ENCODE results near the gene USP25.

USP25 gene

DNA sequence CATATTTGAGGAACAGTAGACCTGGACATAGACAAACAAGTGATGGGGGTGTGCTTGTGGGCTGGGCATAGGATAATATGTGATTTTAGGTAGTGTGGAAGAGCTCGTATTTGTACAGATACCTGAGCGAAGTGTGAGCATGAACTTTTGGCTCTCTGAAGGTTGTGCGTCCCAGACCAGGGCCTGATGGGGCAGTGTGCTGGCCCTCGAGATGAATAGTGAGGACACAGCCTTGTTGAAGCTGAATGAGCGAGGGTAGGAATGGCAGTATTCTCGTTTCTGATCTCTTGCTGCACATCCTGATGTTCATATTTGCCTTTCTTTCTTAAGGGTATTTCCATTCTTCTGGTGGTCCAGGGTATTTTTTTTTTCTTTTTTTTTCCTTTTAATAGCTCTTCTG lies 41.5 kb downstream of the USP25 start:
- no peak for TF ChIP-seq SIN3A (IDR thresholded peaks at IDR 0.05; ENCODE audit: borderline replicate concordance, insufficient read depth, low read length)
- no peak for TF ChIP-seq TAF1 (IDR thresholded peaks at IDR 0.05; ENCODE audit: borderline replicate concordance, insufficient read depth, low read length)
- TF ChIP-seq POLR2AphosphoS5 (IDR thresholded peaks at IDR 0.05; ENCODE audit: low read depth, low read length), result no peak
- TF ChIP-seq FOXP2 (optimal IDR thresholded peaks at IDR 0.05; ENCODE audit: borderline replicate concordance, extremely low read depth, extremely low read length, insufficient read depth), result no peak
- TF ChIP-seq, protein P1, sequence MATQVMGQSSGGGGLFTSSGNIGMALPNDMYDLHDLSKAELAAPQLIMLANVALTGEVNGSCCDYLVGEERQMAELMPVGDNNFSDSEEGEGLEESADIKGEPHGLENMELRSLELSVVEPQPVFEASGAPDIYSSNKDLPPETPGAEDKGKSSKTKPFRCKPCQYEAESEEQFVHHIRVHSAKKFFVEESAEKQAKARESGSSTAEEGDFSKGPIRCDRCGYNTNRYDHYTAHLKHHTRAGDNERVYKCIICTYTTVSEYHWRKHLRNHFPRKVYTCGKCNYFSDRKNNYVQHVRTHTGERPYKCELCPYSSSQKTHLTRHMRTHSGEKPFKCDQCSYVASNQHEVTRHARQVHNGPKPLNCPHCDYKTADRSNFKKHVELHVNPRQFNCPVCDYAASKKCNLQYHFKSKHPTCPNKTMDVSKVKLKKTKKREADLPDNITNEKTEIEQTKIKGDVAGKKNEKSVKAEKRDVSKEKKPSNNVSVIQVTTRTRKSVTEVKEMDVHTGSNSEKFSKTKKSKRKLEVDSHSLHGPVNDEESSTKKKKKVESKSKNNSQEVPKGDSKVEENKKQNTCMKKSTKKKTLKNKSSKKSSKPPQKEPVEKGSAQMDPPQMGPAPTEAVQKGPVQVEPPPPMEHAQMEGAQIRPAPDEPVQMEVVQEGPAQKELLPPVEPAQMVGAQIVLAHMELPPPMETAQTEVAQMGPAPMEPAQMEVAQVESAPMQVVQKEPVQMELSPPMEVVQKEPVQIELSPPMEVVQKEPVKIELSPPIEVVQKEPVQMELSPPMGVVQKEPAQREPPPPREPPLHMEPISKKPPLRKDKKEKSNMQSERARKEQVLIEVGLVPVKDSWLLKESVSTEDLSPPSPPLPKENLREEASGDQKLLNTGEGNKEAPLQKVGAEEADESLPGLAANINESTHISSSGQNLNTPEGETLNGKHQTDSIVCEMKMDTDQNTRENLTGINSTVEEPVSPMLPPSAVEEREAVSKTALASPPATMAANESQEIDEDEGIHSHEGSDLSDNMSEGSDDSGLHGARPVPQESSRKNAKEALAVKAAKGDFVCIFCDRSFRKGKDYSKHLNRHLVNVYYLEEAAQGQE (IDR thresholded peaks at IDR 0.05; ENCODE audit: insufficient read depth in 1 of 2, low read depth in 2 of 2, low read length in 2 of 2), result no peak

DNA sequence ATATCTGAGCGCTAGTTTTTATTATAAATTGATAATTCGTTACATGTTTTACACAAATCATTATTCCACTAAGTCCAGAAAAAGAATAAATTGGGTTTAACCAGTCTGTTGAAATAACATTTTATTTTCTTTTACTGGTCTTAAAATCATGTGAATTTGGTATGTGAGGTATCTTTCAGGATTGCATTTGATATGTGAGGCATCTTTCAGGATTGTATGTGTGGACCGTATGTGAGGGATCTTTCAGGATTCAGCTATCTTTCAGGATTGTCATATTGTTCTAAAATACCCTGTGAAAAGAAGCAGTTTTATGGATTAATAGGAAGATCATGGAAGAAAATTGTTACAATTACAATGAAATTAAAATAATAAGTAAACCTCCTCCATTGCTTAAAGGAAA lies 42.9 kb downstream of the USP25 start:
- TF ChIP-seq POLR2AphosphoS5 (IDR thresholded peaks at IDR 0.05; ENCODE audit: low read depth, low read length) (no peak), TAF1 (IDR thresholded peaks at IDR 0.05; ENCODE audit: borderline replicate concordance, insufficient read depth, low read length) (no peak), FOXP2 (optimal IDR thresholded peaks at IDR 0.05; ENCODE audit: borderline replicate concordance, extremely low read depth, extremely low read length, insufficient read depth) (no peak), SIN3A (IDR thresholded peaks at IDR 0.05; ENCODE audit: borderline replicate concordance, insufficient read depth, low read length) (no peak)
- TF ChIP-seq, protein P1 (IDR thresholded peaks at IDR 0.05; ENCODE audit: insufficient read depth in 1 of 2, low read depth in 2 of 2, low read length in 2 of 2), result no peak

- TF ChIP-seq FOXP2 (optimal IDR thresholded peaks at IDR 0.05; ENCODE audit: borderline replicate concordance, extremely low read depth, extremely low read length, insufficient read depth) (no peak), SIN3A (IDR thresholded peaks at IDR 0.05; ENCODE audit: borderline replicate concordance, insufficient read depth, low read length) (no peak), TAF1 (IDR thresholded peaks at IDR 0.05; ENCODE audit: borderline replicate concordance, insufficient read depth, low read length) (no peak), POLR2AphosphoS5 (IDR thresholded peaks at IDR 0.05; ENCODE audit: low read depth, low read length) (no peak)
- TF ChIP-seq, protein P1 (IDR thresholded peaks at IDR 0.05; ENCODE audit: insufficient read depth in 1 of 2, low read depth in 2 of 2, low read length in 2 of 2), result no peak
Observed at GRCh38 chr21:15774590-15774989, 44.8 kb downstream of the USP25 start.

GRCh38 chr21:15775291-15775690 lies 45.5 kb downstream of the USP25 start:
- no peak for TF ChIP-seq POLR2AphosphoS5 (IDR thresholded peaks at IDR 0.05; ENCODE audit: low read depth, low read length)
- TF ChIP-seq SIN3A (IDR thresholded peaks at IDR 0.05; ENCODE audit: borderline replicate concordance, insufficient read depth, low read length), result no peak
- no peak for TF ChIP-seq TAF1 (IDR thresholded peaks at IDR 0.05; ENCODE audit: borderline replicate concordance, insufficient read depth, low read length)
- TF ChIP-seq, protein P1 (IDR thresholded peaks at IDR 0.05; ENCODE audit: insufficient read depth in 1 of 2, low read depth in 2 of 2, low read length in 2 of 2), result no peak
- no peak for TF ChIP-seq FOXP2 (optimal IDR thresholded peaks at IDR 0.05; ENCODE audit: borderline replicate concordance, extremely low read depth, extremely low read length, insufficient read depth)

DNA sequence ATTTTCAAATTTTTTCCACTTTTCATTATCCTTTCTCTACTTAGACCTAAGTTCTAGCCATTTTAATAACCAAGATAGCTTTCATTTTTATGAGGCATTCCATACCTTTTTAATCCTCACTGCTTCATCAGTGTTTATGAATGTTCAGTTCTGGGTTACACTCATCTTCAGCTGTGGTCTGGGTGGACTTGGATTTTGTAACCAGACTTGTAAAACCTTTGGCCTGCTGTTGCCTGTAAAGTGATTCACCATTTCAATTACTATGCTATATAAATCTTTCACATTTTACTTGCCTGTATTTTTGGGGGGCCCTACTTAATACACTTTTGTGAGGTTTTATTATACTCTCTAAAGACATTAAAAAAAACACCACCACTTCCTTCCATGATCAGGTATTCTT lies 46.2 kb downstream of the USP25 start:
- TF ChIP-seq, protein P1 (IDR thresholded peaks at IDR 0.05; ENCODE audit: insufficient read depth in 1 of 2, low read depth in 2 of 2, low read length in 2 of 2), result no peak
- no peak for TF ChIP-seq POLR2AphosphoS5 (IDR thresholded peaks at IDR 0.05; ENCODE audit: low read depth, low read length)
- TF ChIP-seq TAF1 (IDR thresholded peaks at IDR 0.05; ENCODE audit: borderline replicate concordance, insufficient read depth, low read length), result no peak
- TF ChIP-seq SIN3A (IDR thresholded peaks at IDR 0.05; ENCODE audit: borderline replicate concordance, insufficient read depth, low read length), result no peak
- no peak for TF ChIP-seq FOXP2 (optimal IDR thresholded peaks at IDR 0.05; ENCODE audit: borderline replicate concordance, extremely low read depth, extremely low read length, insufficient read depth)

Data from PFSK-1 (cell line).